Erythroblast (primary cell): ENCODE measurements around the gene GRID2IP.

Source experiments
- GATA1 ChIP-seq: IDR thresholded peaks from 2 replicates; pipeline ENCODE4 v1.6.1; 2011; ENCODE audit warnings: low read depth, mild to moderate bottlenecking, control low read depth, low read length, moderate library complexity
- POLR2A ChIP-seq: IDR thresholded peaks from 2 replicates; pipeline ENCODE4 v1.6.1; 2011; ENCODE audit warnings: mild to moderate bottlenecking, low read length

DNA sequence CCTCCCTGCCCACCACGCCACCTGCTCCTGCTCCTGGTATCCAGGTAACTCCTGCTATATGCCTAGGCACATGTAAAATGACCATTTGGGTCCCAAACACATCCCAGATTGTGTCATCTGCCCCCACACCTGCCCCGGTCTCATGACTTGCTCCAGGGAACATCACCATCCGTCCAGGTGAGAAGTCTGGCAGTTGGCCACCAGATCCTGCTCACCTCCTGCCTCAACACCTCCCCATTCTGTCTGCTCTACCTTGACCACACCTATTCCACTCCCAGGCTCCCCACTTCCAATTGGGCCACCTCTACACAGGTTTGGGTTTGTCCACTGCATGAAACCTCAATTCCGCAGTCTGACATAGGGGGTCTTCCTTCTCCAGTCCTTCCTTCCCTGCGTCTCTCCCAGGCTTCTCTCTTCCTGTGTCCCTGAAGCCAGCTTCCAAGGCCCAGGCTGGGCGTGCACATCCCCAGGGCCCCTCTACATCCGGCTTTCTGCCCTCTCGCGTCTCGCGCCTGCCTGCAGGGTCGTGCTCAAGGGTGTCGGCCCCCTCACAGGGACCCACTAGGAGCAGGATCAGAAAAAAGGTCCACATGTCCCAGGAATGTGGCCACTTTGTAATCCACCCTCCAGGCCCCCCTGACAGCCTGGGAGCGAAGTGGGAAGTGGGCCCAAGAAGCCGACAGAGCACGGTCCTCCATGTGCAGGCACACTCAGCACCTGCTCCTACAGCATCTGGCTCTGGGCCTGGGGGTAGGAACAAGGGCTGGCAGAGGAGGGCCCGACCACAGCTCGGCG, 54.2 kb downstream of the GRID2IP start:
- TF ChIP-seq POLR2A (no peak), GATA1 (no peak)
